Glomerular visceral epithelial cell (primary cell): Measurements from ENCODE around the gene ZNF500.
"Not testable (repeated sequence)": the region's sequence is repeated elsewhere in the genome, so short reads cannot be mapped to it uniquely, and the experiment has no call there.

ENCODE experiments used
- DNase-seq: peaks from one replicate; pipeline ENCODE4 v3.0.0-alpha.2; 2016; ENCODE audit errors: extremely low spot score

The ZNF500 gene

GRCh38 chr16:4745274-4745569 is 21.7 kb downstream of the ZNF500 start:
- no peak for DNase-seq

- no peak for DNase-seq
These were observed 22.2 kb downstream of the ZNF500 start for GRCh38 chr16:4744555-4745273.

- no peak for DNase-seq
These were observed 23.6 kb downstream of the ZNF500 start for GRCh38 chr16:4743226-4743878.

GRCh38 chr16:4738370-4738769 is 28.6 kb downstream of the ZNF500 start:
- not testable (repeated sequence) for DNase-seq

- no peak for DNase-seq
These were observed 29.4 kb downstream of the ZNF500 start for GRCh38 chr16:4737545-4737944.

GRCh38 chr16:4736546-4736945 is 30.4 kb downstream of the ZNF500 start:
- no peak for DNase-seq

GRCh38 chr16:4734730-4735535 is 32.0 kb downstream of the ZNF500 start:
- peak; percentile 84 for DNase-seq

GRCh38 chr16:4734063-4734729 is 32.8 kb downstream of the ZNF500 start, which contains the start of the genes ANKS3 and DNAAF8:
Gene ANKS3, minus strand, starts transcription at chr16:4734271. Its CDS starts 4,122 bp downstream, at chr16:4730149.
Gene DNAAF8, plus strand, starts transcription at chr16:4734537. Its CDS starts 1,978 bp downstream, at chr16:4736515.
- peak; percentile 96 for DNase-seq

GRCh38 chr16:4733747-4734062 is 33.3 kb downstream of the ZNF500 start:
- peak; percentile 3 for DNase-seq

GRCh38 chr16:4733211-4733742 is 33.7 kb downstream of the ZNF500 start:
- no peak for DNase-seq

- no peak for DNase-seq
These were observed 37.1 kb downstream of the ZNF500 start for GRCh38 chr16:4729876-4730275.

GRCh38 chr16:4728676-4729075 is 38.3 kb downstream of the ZNF500 start:
- DNase-seq, result no peak

- no peak for DNase-seq
These were observed 40.3 kb downstream of the ZNF500 start for GRCh38 chr16:4726616-4727015.

- DNase-seq, result no peak
These were observed 42.2 kb downstream of the ZNF500 start for GRCh38 chr16:4724661-4725270.

GRCh38 chr16:4723071-4723767 is 43.7 kb downstream of the ZNF500 start:
- no peak for DNase-seq

- no peak for DNase-seq
These were observed 48.5 kb downstream of the ZNF500 start for GRCh38 chr16:4718466-4718865.

GRCh38 chr16:4714996-4715395 is 52.0 kb downstream of the ZNF500 start:
- DNase-seq, result no peak

- no peak for DNase-seq
These were observed 53.1 kb downstream of the ZNF500 start for GRCh38 chr16:4713663-4714501.

GRCh38 chr16:4709481-4709880 is 57.5 kb downstream of the ZNF500 start:
- no peak for DNase-seq

GRCh38 chr16:4706871-4707270 is 60.1 kb downstream of the ZNF500 start:
- no peak for DNase-seq
